ENCODE data around the gene OCSTAMP. TPM values are rescaled to one million over a fixed set of nuclear protein-coding genes. Genes with fewer than 3 reads are reported as not detected.

The OCSTAMP gene
- total RNA-seq, 1 donor from 2014 or later = not detected

DNA sequence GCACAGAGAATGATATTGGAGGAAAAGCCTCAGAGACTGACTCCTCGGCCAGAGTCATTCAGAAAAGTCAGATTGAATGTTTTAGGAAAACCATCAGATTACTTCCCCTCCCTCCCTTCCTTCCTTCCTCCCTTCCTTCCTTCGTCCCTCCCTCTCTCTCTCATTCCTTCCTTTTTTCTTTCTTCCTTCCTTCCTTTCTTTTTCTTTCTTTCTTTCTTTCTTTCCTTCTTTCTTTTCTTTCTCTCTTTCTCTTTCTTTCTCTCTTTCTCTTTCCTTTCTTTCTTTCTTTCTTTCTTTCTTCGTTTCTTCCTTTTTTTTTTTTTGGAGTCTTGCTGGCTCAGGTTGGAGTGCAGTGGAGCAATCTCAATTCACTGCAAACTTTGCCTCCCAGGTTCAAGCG is 7.4 kb downstream of the OCSTAMP start:
- H3K4me1 Mint-ChIP-seq (ENCODE audit: low read depth) = no peaks in the 10 kb centered on the region
- no peak overlapping the region for H3K27ac Mint-ChIP-seq
- DNase-seq (ENCODE audit: low spot score, unreplicated experiment) = no peak
- no peaks in the 10 kb centered on the region for H3K9me3 Mint-ChIP-seq (ENCODE audit: low read depth)
- TF ChIP-seq, protein P1, sequence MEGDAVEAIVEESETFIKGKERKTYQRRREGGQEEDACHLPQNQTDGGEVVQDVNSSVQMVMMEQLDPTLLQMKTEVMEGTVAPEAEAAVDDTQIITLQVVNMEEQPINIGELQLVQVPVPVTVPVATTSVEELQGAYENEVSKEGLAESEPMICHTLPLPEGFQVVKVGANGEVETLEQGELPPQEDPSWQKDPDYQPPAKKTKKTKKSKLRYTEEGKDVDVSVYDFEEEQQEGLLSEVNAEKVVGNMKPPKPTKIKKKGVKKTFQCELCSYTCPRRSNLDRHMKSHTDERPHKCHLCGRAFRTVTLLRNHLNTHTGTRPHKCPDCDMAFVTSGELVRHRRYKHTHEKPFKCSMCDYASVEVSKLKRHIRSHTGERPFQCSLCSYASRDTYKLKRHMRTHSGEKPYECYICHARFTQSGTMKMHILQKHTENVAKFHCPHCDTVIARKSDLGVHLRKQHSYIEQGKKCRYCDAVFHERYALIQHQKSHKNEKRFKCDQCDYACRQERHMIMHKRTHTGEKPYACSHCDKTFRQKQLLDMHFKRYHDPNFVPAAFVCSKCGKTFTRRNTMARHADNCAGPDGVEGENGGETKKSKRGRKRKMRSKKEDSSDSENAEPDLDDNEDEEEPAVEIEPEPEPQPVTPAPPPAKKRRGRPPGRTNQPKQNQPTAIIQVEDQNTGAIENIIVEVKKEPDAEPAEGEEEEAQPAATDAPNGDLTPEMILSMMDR (IDR thresholded peaks at IDR 0.05; ENCODE audit: unreplicated experiment) = no peak
- no peaks in the 10 kb centered on the region for H3K36me3 Mint-ChIP-seq (ENCODE audit: insufficient read depth)
- H3K27me3 Mint-ChIP-seq = peaks cover 4% of the 10 kb centered on the region
- no peak overlapping the region for H3K4me3 Mint-ChIP-seq (ENCODE audit: low read depth)

DNA sequence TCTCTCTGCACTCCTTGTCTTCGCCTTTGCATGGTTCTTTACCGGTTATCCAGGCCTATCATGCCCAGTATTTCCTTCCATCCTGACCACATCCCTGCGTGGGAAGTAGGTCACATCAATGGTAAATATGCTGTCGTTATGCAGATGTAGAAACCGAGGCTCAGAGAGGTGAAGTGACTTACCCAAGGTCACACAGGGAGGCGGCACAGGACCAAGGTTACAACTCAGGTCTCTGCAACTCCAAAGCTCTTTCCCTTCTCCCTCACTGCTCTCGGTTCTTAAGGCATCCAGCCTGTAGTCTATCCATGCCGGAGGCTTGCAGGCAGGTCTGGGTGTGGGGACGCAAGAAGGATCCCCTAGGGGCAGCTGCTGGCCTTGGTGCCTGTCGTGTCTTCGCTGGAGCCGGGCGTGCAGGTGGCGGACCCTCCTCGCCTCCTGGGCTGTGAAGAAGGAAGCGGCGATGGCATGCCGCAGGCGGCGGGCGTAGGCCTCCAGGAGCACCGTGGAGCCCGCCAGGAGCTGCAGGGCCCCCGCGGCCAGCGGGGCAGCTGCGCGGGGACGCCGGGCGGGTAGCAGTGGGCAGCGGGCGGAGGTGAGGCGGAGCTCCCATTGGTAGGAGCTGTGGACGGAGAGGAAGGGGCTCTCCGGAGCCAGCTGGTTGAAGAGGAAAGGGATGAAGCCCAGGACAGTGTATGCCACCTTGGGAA is 9.1 kb downstream of the OCSTAMP start:
- Mint-ChIP-seq H3K4me3 (ENCODE audit: low read depth) (no peak overlapping the region), H3K36me3 (ENCODE audit: insufficient read depth) (no peaks in the 10 kb centered on the region), H3K9me3 (ENCODE audit: low read depth) (no peaks in the 10 kb centered on the region), H3K4me1 (ENCODE audit: low read depth) (no peaks in the 10 kb centered on the region), H3K27ac (no peak overlapping the region), H3K27me3 (peaks cover 9% of the 10 kb centered on the region)
- TF ChIP-seq, protein P1 (IDR thresholded peaks at IDR 0.05; ENCODE audit: unreplicated experiment) = no peak
- DNase-seq (ENCODE audit: low spot score, unreplicated experiment) = no peak

DNA sequence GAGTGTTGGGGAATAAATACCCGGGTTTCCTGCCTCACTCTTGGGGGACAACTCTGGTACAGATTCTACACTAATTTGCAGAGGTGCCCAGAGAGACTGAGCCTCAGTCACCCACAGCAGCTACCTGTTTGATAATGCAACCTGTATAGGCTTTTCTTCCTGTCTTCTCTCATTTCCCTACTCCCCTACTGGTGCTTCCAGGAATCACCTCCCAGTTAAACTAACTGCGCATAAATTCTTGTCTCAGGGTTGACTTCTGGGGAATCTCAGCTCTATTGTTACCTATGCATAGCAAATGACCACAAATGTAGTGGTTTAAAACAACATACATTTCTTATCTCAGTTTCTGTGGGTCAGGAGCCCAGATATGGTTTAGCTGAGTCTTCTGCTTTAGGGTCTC is 11.3 kb downstream of the OCSTAMP start:
- H3K27ac Mint-ChIP-seq = no peak overlapping the region
- H3K4me1 Mint-ChIP-seq (ENCODE audit: low read depth) = no peaks in the 10 kb centered on the region
- TF ChIP-seq, protein P1 (IDR thresholded peaks at IDR 0.05; ENCODE audit: unreplicated experiment) = peak; percentile 18
- no peaks in the 10 kb centered on the region for H3K9me3 Mint-ChIP-seq (ENCODE audit: low read depth)
- H3K36me3 Mint-ChIP-seq (ENCODE audit: insufficient read depth) = no peaks in the 10 kb centered on the region
- DNase-seq (ENCODE audit: low spot score, unreplicated experiment) = no peak
- no peak overlapping the region for H3K4me3 Mint-ChIP-seq (ENCODE audit: low read depth)
- H3K27me3 Mint-ChIP-seq = peaks cover 9% of the 10 kb centered on the region

DNA sequence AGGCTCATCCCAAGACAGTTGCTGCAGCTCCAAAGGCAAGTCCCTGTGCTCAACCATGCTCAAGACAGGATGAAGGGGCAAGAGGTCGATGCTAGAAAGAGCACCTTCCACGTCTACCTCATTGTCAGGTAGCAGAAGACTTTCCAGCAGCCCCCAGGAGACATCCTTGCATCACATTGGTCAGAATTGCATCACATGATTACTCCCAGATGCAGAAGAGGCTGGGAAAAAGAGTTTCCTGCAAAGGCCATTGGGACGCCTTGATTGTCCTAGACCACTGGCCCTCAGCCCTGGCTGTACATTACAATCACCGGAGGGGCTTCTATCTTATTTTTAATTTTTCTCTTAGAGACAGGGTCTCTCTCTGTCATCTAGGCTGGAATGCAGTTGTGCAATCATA is 19.8 kb downstream of the OCSTAMP start:
- Mint-ChIP-seq H3K27ac (no peak overlapping the region), H3K4me3 (ENCODE audit: low read depth) (no peak overlapping the region), H3K4me1 (ENCODE audit: low read depth) (no peaks in the 10 kb centered on the region), H3K9me3 (ENCODE audit: low read depth) (no peaks in the 10 kb centered on the region), H3K36me3 (ENCODE audit: insufficient read depth) (no peaks in the 10 kb centered on the region), H3K27me3 (peaks cover 30% of the 10 kb centered on the region)
- TF ChIP-seq, protein P1 (IDR thresholded peaks at IDR 0.05; ENCODE audit: unreplicated experiment) = no peak
- DNase-seq (ENCODE audit: low spot score, unreplicated experiment) = no peak

DNA sequence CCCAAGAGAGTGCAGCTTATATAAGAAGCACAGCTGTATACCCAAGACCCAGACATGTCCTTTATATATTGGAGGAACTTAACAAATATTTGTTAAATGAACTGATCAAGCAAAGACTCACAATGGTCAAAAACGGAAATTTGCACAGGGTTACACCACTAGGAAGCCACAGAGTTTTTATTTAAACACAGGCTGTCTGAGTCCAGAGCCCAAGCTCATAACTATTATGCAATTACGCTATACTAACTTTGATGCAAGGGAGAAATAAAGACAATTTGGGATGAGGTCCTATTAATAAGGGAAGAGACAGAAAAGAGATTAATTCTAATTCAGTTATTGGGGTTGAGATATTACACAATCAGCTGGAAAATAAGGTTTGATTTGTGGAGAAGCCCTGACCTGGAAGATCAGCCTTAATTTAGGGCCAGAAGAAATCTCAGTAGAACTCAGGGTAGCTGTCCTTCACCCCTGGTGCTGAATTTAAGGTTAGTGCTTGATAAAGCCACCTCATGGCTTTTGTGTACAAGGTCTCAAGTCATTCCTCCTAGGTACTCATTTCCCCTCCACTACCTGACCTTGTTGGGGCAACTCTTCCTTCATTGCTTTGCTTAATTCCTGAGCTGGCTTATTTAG is 26.6 kb downstream of the OCSTAMP start:
- TF ChIP-seq, protein P1 (IDR thresholded peaks at IDR 0.05; ENCODE audit: unreplicated experiment) = no peak
- Mint-ChIP-seq H3K27me3 (peaks cover 46% of the 10 kb centered on the region), H3K27ac (no peak overlapping the region), H3K4me1 (ENCODE audit: low read depth) (no peaks in the 10 kb centered on the region), H3K9me3 (ENCODE audit: low read depth) (no peaks in the 10 kb centered on the region), H3K36me3 (ENCODE audit: insufficient read depth) (no peaks in the 10 kb centered on the region), H3K4me3 (ENCODE audit: low read depth) (no peak overlapping the region)
- DNase-seq (ENCODE audit: low spot score, unreplicated experiment) = no peak
